Spleen (tissue), 7 donors: Measurements from ENCODE around the gene HBM.

Experiments used
- POLR2AphosphoS5 ChIP-seq, 3 donors: sonication (generic); formaldehyde crosslinking; IDR thresholded peaks; one replicate each; pipeline ENCODE4 v1.5.1; 2017; ENCODE audit warnings: antibody characterized with exemption in 3 of 3
- TF ChIP-seq, protein P1 (sequence below), 11 experiments: fragments of 200-600 bp in 7 of 11; fragments of 450-650 bp in 4 of 11; sonication (generic) in 4 of 11; IDR thresholded peaks in 8 of 11; conservative IDR thresholded peaks in 3 of 11; 1 replicate in 7 of 11; 2 replicates in 4 of 11; pipeline versions ENCODE4 v1.4.0 to v1.8.0; 2016 to 2021; ENCODE audit warnings: antibody characterized with exemption in 11 of 11, inconsistent platforms in 4 of 11, mild to moderate bottlenecking in 1 of 11
- donor health status: DM: no; HTN: no; CAD: no; lungs with moderate emphysema.
- donor health status: DM: no; HTN: no; CAD: no.
- donor health status: DM: no; HTN: no; CAD: no.

DNA sequence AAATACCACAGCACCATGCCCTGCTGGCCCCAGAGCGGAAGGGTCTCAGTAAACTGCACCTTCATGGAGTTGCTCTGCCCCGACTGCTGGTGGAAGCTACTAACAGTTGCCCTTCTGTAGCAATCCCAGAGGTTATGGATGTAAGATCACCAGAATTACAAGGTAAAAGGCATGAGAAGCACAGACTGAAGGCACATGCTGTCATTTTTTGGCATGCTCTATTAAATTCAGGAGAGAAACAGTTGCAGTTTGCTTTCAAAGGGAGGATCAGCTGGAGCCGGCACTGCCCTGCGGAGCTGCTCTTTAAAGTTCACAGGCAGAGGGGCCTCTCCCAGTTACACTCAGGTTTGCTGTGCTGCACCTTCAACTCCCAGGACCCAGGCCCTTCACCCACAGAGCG is 46.5 kb upstream of the HBM start:
- TF ChIP-seq, protein P1, sequence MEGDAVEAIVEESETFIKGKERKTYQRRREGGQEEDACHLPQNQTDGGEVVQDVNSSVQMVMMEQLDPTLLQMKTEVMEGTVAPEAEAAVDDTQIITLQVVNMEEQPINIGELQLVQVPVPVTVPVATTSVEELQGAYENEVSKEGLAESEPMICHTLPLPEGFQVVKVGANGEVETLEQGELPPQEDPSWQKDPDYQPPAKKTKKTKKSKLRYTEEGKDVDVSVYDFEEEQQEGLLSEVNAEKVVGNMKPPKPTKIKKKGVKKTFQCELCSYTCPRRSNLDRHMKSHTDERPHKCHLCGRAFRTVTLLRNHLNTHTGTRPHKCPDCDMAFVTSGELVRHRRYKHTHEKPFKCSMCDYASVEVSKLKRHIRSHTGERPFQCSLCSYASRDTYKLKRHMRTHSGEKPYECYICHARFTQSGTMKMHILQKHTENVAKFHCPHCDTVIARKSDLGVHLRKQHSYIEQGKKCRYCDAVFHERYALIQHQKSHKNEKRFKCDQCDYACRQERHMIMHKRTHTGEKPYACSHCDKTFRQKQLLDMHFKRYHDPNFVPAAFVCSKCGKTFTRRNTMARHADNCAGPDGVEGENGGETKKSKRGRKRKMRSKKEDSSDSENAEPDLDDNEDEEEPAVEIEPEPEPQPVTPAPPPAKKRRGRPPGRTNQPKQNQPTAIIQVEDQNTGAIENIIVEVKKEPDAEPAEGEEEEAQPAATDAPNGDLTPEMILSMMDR (IDR thresholded peaks at IDR 0.05 in 8 of 11, conservative IDR thresholded peaks at IDR 0.05 in 3 of 11), result no peak
- TF ChIP-seq POLR2AphosphoS5 (IDR thresholded peaks at IDR 0.05), result no peak
